Prostate gland (tissue), 2 donors: ENCODE results near the gene TBXA2R.

Source experiments
- POLR2A ChIP-seq: fragments of 450-650 bp; IDR thresholded peaks from one replicate; pipeline ENCODE4 v1.6.1; 2016; ENCODE audit warnings: antibody characterized with exemption, mild to moderate bottlenecking
- TF ChIP-seq, protein P1 (sequence below), 4 experiments: fragments of 200-600 bp in 2 of 4; fragments of 450-650 bp in 2 of 4; sonication (generic) in 2 of 4; IDR thresholded peaks; 1 replicate in 3 of 4; 2 replicates in 1 of 4; pipeline ENCODE4 v1.5.1; 2016 to 2019; ENCODE audit warnings: antibody characterized with exemption in 4 of 4, mild to moderate bottlenecking in 2 of 4, moderate library complexity in 2 of 4

DNA sequence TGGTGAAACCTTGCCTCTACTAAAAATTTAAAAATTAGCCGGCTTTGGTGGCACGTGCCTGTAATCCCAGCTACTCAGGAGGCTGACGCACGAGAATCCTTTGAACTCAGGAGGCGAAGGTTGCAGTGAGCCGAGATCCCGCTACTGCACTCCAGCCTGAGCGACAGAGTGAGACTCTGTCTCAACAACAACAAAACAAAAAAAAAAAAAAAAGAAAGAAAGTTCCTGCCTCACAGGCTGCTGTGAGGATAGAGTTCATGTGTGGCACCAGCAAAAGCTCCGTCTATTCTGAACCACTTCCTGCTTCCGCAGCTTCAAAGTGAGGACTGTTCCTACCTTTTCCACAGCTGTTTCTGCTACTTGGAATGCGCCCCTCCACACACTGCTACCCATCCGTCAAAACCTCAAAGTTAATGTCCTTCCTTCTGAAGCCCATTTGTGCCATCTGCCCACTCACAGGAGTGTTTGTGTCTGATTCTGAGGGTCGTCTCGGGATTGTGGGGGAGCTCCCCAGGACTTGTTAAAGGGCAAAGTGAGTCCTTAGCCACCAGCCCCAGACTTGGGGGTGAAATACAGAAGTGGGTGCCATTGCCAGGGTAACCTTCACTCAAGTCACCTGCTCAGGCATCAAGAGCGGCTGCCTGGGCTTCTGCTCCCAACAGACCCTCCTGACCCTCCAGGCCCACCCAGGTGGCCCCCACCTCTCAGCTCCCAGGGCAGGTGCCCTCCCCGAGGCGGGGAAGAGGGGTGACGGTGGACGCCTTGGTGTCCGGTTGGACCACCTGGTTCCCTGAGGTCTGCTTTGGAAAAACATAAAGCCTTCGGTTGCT lies 52.2 kb downstream of the TBXA2R start:
- TF ChIP-seq, protein P1, sequence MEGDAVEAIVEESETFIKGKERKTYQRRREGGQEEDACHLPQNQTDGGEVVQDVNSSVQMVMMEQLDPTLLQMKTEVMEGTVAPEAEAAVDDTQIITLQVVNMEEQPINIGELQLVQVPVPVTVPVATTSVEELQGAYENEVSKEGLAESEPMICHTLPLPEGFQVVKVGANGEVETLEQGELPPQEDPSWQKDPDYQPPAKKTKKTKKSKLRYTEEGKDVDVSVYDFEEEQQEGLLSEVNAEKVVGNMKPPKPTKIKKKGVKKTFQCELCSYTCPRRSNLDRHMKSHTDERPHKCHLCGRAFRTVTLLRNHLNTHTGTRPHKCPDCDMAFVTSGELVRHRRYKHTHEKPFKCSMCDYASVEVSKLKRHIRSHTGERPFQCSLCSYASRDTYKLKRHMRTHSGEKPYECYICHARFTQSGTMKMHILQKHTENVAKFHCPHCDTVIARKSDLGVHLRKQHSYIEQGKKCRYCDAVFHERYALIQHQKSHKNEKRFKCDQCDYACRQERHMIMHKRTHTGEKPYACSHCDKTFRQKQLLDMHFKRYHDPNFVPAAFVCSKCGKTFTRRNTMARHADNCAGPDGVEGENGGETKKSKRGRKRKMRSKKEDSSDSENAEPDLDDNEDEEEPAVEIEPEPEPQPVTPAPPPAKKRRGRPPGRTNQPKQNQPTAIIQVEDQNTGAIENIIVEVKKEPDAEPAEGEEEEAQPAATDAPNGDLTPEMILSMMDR (IDR thresholded peaks at IDR 0.05): no peak
- TF ChIP-seq POLR2A: no peak
